NCI-H446 (cell line): ENCODE data around the gene GCKR.
"Not testable (repeated sequence)": the region's sequence is repeated elsewhere in the genome, so short reads cannot be mapped to it uniquely, and the experiment has no call there.

Source experiments
- DNase-seq, 2 experiments: peaks; one replicate each; lab custom pipeline; 2025; lab: John Stamatoyannopoulos, UW

Gene GCKR

GRCh38 chr2:27509326-27509725 is 12.7 kb downstream of the GCKR start:
- DNase-seq = peak in 1 of 2 experiments; percentile 23

GRCh38 chr2:27518113-27518781 is 21.6 kb downstream of the GCKR start:
- no peak for DNase-seq

- DNase-seq = no peak
These were observed 22.1 kb downstream of the GCKR start for GRCh38 chr2:27518782-27519113.

- no peak for DNase-seq
These were observed 23.7 kb downstream of the GCKR start for GRCh38 chr2:27520316-27520715.

GRCh38 chr2:27522400-27522945 is 25.8 kb downstream of the GCKR start:
- DNase-seq = no peak

- no peak for DNase-seq
These were observed 30.5 kb downstream of the GCKR start for GRCh38 chr2:27527182-27527581.

- no peak for DNase-seq
These were observed 35.3 kb downstream of the GCKR start for GRCh38 chr2:27531983-27532382.

- no peak for DNase-seq
These were observed 40.6 kb downstream of the GCKR start for GRCh38 chr2:27537287-27537686.

GRCh38 chr2:27538839-27539450 is 42.3 kb downstream of the GCKR start:
- DNase-seq = not testable (repeated sequence)

GRCh38 chr2:27539649-27540048 is 43.0 kb downstream of the GCKR start:
- not testable (repeated sequence) for DNase-seq

GRCh38 chr2:27544143-27544821 is 47.6 kb downstream of the GCKR start:
- DNase-seq = no peak

- no peak for DNase-seq
These were observed 48.9 kb downstream of the GCKR start for GRCh38 chr2:27545348-27546141.

GRCh38 chr2:27549303-27549702 is 52.7 kb downstream of the GCKR start:
- no peak for DNase-seq

GRCh38 chr2:27551514-27551913 is 54.9 kb downstream of the GCKR start:
- no peak for DNase-seq

GRCh38 chr2:27552941-27553340 is 56.3 kb downstream of the GCKR start:
- no peak for DNase-seq

- DNase-seq = not testable (repeated sequence)
These were observed 57.8 kb downstream of the GCKR start for GRCh38 chr2:27554451-27554850.

GRCh38 chr2:27559228-27559627 is 62.6 kb downstream of the GCKR start:
- no peak for DNase-seq

- no peak for DNase-seq
These were observed 64.4 kb downstream of the GCKR start for GRCh38 chr2:27561060-27561459.

GRCh38 chr2:27566628-27567027 is 70.0 kb downstream of the GCKR start:
- no peak for DNase-seq

- DNase-seq = no peak
These were observed 72.8 kb downstream of the GCKR start for GRCh38 chr2:27569398-27569797.

GRCh38 chr2:27571197-27571596 is 74.6 kb downstream of the GCKR start:
- DNase-seq = no peak

- DNase-seq = no peak
These were observed 75.0 kb downstream of the GCKR start for GRCh38 chr2:27571681-27572080.
